ENCODE measurements around the gene CAND1.

Gene CAND1

DNA sequence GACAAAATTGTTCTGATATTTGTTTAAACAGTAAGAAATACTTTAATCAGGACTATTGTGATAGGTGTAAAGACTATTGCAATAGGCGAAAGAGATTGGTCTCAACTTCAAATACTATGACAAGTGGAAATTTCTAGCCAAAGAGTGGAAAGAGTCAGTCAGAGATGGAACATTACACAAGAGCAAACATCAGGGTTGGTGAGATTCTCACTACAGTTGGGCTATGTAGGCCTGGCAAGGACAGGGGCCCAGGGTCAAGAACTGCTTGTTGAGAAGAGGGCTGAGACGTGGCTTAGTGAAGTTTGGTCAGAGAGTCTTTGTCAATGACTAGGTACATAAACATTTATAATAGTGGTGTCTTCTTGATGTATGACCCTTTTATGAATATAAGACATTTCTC is 19.4 kb downstream of the CAND1 start:
- Histone ChIP-seq H3F3A (ENCODE audit: insufficient read depth) (no peaks in the 10 kb centered on the region; the same call in 1 of the 2 replicates), H2AFZ (ENCODE audit: low read depth, low read length, severe bottlenecking) (no peak overlapping the region), H3K27me3 (ENCODE audit: low read length) (no peaks in the 10 kb centered on the region), H3K4me2 (ENCODE audit: low read depth, low read length, poor library complexity, severe bottlenecking) (no peak overlapping the region), H3K9me3 (ENCODE audit: insufficient read depth, low read length) (no peaks in the 10 kb centered on the region), H4K20me1 (ENCODE audit: low read depth, low read length) (peaks cover 63% of the 10 kb centered on the region), H3K36me3 (ENCODE audit: low read length) (peaks cover 39% of the 10 kb centered on the region; the same call in 1 of the 2 replicates), H3K9me2 (replicated peaks; ENCODE audit: insufficient read depth, low read length) (no peaks in the 10 kb centered on the region), H3K27ac (ENCODE audit: low read depth, low read length) (no peak overlapping the region), H3K9ac (ENCODE audit: low read length) (no peak overlapping the region), H3K4me3 (ENCODE audit: insufficient read depth, low read length, poor library complexity, severe bottlenecking) (no peak overlapping the region), H3K79me2 (ENCODE audit: insufficient read depth, low read length) (peaks cover 95% of the 10 kb centered on the region)
- no peak for TF ChIP-seq EZH2phosphoT487 (conservative IDR thresholded peaks at IDR 0.05; ENCODE audit: low read length)
- TF ChIP-seq, protein P1, sequence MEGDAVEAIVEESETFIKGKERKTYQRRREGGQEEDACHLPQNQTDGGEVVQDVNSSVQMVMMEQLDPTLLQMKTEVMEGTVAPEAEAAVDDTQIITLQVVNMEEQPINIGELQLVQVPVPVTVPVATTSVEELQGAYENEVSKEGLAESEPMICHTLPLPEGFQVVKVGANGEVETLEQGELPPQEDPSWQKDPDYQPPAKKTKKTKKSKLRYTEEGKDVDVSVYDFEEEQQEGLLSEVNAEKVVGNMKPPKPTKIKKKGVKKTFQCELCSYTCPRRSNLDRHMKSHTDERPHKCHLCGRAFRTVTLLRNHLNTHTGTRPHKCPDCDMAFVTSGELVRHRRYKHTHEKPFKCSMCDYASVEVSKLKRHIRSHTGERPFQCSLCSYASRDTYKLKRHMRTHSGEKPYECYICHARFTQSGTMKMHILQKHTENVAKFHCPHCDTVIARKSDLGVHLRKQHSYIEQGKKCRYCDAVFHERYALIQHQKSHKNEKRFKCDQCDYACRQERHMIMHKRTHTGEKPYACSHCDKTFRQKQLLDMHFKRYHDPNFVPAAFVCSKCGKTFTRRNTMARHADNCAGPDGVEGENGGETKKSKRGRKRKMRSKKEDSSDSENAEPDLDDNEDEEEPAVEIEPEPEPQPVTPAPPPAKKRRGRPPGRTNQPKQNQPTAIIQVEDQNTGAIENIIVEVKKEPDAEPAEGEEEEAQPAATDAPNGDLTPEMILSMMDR (IDR thresholded peaks at IDR 0.05; ENCODE audit: insufficient read depth, low read length, poor library complexity, severe bottlenecking) = no peak

DNA sequence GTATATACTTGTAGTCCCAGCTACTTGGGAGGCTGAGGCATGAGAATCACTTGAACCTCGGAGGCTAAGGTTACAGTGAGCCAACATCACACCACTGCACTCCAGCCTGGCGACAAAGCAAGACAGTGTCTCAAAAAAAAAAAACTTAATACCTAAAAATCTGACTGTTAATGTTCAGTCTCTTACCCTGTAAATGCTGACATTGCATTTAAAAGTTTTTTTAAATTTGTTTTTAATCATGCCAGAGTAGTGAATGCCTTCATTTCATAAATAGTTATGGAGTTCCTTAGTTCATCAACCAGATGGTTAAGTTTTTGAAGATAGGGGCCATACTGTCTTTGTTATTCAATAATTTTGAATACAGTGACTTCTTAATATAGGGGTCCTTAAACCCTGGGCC is 21.2 kb downstream of the CAND1 start:
- Histone ChIP-seq H3K9me2 (replicated peaks; ENCODE audit: insufficient read depth, low read length) (no peaks in the 10 kb centered on the region), H3K9me3 (ENCODE audit: insufficient read depth, low read length) (no peaks in the 10 kb centered on the region), H3K9ac (ENCODE audit: low read length) (no peak overlapping the region), H2AFZ (ENCODE audit: low read depth, low read length, severe bottlenecking) (no peak overlapping the region), H3K4me3 (ENCODE audit: insufficient read depth, low read length, poor library complexity, severe bottlenecking) (no peak overlapping the region), H3K4me2 (ENCODE audit: low read depth, low read length, poor library complexity, severe bottlenecking) (no peak overlapping the region), H3F3A (ENCODE audit: insufficient read depth) (no peaks in the 10 kb centered on the region; the same call in 1 of the 2 replicates), H3K79me2 (ENCODE audit: insufficient read depth, low read length) (peaks cover 85% of the 10 kb centered on the region), H3K27me3 (ENCODE audit: low read length) (no peaks in the 10 kb centered on the region), H3K27ac (ENCODE audit: low read depth, low read length) (no peak overlapping the region), H3K36me3 (ENCODE audit: low read length) (peaks cover 36% of the 10 kb centered on the region; the same call in 1 of the 2 replicates), H4K20me1 (ENCODE audit: low read depth, low read length) (peaks cover 57% of the 10 kb centered on the region)
- TF ChIP-seq, protein P1 (IDR thresholded peaks at IDR 0.05; ENCODE audit: insufficient read depth, low read length, poor library complexity, severe bottlenecking) = no peak
- no peak for TF ChIP-seq EZH2phosphoT487 (conservative IDR thresholded peaks at IDR 0.05; ENCODE audit: low read length)

DNA sequence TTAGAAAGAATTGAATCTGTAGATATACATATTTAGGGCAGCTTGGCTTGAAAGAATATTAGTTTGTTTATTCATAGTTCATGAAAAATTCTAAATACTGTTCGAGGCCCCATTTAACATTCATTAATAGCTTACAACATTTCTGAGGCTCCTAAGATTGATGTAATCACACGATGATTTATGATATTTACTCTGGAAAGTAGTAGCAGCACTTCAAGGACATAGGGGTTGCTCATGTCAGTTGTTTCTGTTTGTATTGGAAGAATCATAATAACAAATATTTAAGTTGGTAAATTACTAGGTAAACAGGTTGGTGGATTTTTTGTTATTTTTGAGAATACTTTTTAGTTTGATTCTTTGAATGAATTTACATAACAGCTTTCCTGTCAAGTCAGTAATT is 30.4 kb downstream of the CAND1 start:
- H3F3A ChIP-seq (ENCODE audit: insufficient read depth) = 0 out of 2 replicates have a peak, but pooled peaks cover 3% of the 10 kb centered on the region
- no peaks in the 10 kb centered on the region for H3K27me3 ChIP-seq (ENCODE audit: low read length)
- H3K9ac ChIP-seq (ENCODE audit: low read length) = no peak overlapping the region
- H3K79me2 ChIP-seq (ENCODE audit: insufficient read depth, low read length) = peaks cover 24% of the 10 kb centered on the region
- peaks cover 32% of the 10 kb centered on the region for H4K20me1 ChIP-seq (ENCODE audit: low read depth, low read length)
- no peak overlapping the region for H2AFZ ChIP-seq (ENCODE audit: low read depth, low read length, severe bottlenecking)
- no peaks in the 10 kb centered on the region for H3K9me3 ChIP-seq (ENCODE audit: insufficient read depth, low read length)
- no peaks in the 10 kb centered on the region for H3K9me2 ChIP-seq (replicated peaks; ENCODE audit: insufficient read depth, low read length)
- no peak overlapping the region for H3K27ac ChIP-seq (ENCODE audit: low read depth, low read length)
- TF ChIP-seq, protein P1 (IDR thresholded peaks at IDR 0.05; ENCODE audit: insufficient read depth, low read length, poor library complexity, severe bottlenecking) = no peak
- no peak for TF ChIP-seq EZH2phosphoT487 (conservative IDR thresholded peaks at IDR 0.05; ENCODE audit: low read length)
- no peak overlapping the region for H3K4me2 ChIP-seq (ENCODE audit: low read depth, low read length, poor library complexity, severe bottlenecking)
- H3K4me3 ChIP-seq (ENCODE audit: insufficient read depth, low read length, poor library complexity, severe bottlenecking) = no peak overlapping the region
- H3K36me3 ChIP-seq (ENCODE audit: low read length) = peaks cover 77% of the 10 kb centered on the region
